ENCODE measurements around the gene DNAH6.

DNA sequence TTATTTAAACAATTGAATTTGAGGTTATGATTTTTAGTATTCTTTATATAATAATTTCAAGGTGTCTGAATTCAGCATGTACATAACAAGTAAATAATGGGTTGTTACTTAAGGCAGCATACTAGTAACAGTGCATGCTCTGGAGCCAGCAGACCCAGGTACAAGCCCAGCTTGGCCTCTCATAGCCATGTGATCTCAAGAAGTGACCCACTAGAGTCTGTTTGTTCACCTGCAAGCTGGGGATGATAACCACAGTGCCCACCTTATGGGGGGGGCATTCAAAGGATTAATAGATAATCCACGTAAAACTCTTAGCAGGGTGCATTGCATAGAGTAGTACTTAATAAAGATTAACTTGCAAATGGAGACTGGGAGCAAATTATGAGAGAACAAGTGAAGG, 201.0 kb downstream of the DNAH6 start:
- TF ChIP-seq, protein P1, sequence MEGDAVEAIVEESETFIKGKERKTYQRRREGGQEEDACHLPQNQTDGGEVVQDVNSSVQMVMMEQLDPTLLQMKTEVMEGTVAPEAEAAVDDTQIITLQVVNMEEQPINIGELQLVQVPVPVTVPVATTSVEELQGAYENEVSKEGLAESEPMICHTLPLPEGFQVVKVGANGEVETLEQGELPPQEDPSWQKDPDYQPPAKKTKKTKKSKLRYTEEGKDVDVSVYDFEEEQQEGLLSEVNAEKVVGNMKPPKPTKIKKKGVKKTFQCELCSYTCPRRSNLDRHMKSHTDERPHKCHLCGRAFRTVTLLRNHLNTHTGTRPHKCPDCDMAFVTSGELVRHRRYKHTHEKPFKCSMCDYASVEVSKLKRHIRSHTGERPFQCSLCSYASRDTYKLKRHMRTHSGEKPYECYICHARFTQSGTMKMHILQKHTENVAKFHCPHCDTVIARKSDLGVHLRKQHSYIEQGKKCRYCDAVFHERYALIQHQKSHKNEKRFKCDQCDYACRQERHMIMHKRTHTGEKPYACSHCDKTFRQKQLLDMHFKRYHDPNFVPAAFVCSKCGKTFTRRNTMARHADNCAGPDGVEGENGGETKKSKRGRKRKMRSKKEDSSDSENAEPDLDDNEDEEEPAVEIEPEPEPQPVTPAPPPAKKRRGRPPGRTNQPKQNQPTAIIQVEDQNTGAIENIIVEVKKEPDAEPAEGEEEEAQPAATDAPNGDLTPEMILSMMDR (conservative IDR thresholded peaks at IDR 0.05 in 1 of 2, IDR thresholded peaks at IDR 0.05 in 1 of 2; ENCODE audit: extremely low read depth in 1 of 2, insufficient read depth in 1 of 2, low read depth in 1 of 2, low read length in 2 of 2): no peak
- no peak for TF ChIP-seq EZH2 (IDR thresholded peaks at IDR 0.05; ENCODE audit: borderline replicate concordance, low read length)

All from mammary epithelial cell (primary cell).